ENCODE results near the gene TRIOBP. TPM values are rescaled to one million over a fixed set of nuclear protein-coding genes. Genes with fewer than 3 reads are reported as not detected.
"Not testable (repeated sequence)": the region's sequence is repeated elsewhere in the genome, so short reads cannot be mapped to it uniquely, and the experiment has no call there.

The TRIOBP gene
- total and polyA plus RNA-seq, 7 experiments from 2014 or later: 6.7 to 43.0 (median 22.9) TPM

DNA sequence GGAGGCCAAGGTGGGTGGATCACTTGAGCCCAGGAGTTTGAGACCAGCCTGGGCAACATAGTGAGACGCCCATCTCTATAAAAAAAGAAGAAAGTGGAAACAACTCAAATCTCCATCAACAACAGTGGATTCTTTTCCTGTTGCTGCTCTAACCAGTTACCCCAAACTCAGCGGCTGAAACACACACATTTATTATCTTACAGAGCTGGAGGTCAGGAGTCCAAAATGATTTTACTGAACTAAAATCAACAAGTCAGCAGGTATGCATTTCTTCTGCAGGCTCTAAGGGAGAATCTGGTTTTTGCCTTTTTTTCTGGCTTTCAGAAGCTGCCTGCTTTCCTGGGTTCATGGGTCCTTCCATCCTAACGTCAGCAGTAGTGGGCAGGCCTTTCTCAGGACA lies 99.2 kb downstream of the TRIOBP start:
- Histone ChIP-seq H3K4me1 (ENCODE audit: control insufficient read depth in 2 of 2, insufficient read depth in 2 of 2, low read length in 2 of 2) (no peaks in the 10 kb centered on the region), H3K27ac (ENCODE audit: low read depth, low read length) (no peak overlapping the region), H3K27me3 (ENCODE audit: control insufficient read depth in 2 of 2, insufficient read depth in 2 of 2, low read length in 2 of 2) (no peaks in the 10 kb centered on the region), H3K36me3 (ENCODE audit: control insufficient read depth in 2 of 3, insufficient read depth in 3 of 3, low read length in 3 of 3) (no peaks in the 10 kb centered on the region), H3K9me3 (ENCODE audit: control insufficient read depth in 2 of 3, low read length in 3 of 3) (no peaks in the 10 kb centered on the region), H3K4me3 (ENCODE audit: low read length) (no peak overlapping the region)
- Mint-ChIP-seq H3K36me3 (no peaks in the 10 kb centered on the region), H3K4me1 (peaks cover 0 to 3% (median 0%) of the 10 kb centered on the region in 7 donors), H3K27me3 (peaks cover 0 to 14% (median 3%) of the 10 kb centered on the region in 5 donors), H3K4me3 (no peak overlapping the region), H3K27ac (no peak overlapping the region), H3K9me3 (peaks cover 0 to 2% (median 0%) of the 10 kb centered on the region in 11 donors)
- ChIA-PET CTCF (no interaction called here), POLR2A (no interaction called here)
- ATAC-seq (no peak), DNase-seq (no peak)
- intact Hi-C loops (cut with micrococcal nuclease): no loop called here

DNA sequence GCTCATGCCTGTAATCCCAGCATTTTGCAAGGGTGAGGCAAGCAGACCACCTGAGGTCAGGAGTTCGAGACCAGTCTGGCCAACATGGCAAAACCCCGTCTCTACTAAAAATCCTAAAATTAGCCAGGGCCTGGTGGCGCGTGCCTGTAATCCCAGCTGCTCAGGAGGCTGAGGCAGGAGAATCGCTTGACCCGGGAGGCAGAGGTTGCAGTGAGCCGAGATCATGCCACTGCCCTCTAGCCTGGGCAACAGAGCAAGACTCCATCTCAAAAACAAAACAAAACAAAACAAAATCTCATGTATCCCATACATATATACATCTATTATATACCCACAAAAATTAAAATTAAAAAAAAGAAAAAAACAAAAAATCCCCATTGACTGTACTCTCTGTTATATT lies 100.4 kb downstream of the TRIOBP start:
- POLR2A ChIA-PET; H3K27ac Mint-ChIP-seq; H3K4me3 ChIP-seq (ENCODE audit: low read length); H3K36me3 ChIP-seq (ENCODE audit: control insufficient read depth in 2 of 3, insufficient read depth in 3 of 3, low read length in 3 of 3); H3K9me3 ChIP-seq (ENCODE audit: control insufficient read depth in 2 of 3, low read length in 3 of 3); H3K4me1 ChIP-seq (ENCODE audit: control insufficient read depth in 2 of 2, insufficient read depth in 2 of 2, low read length in 2 of 2); H3K36me3 Mint-ChIP-seq; H3K4me1 Mint-ChIP-seq; CTCF ChIA-PET; H3K27ac ChIP-seq (ENCODE audit: low read depth, low read length); H3K9me3 Mint-ChIP-seq; DNase-seq; H3K4me3 Mint-ChIP-seq; H3K27me3 ChIP-seq (ENCODE audit: control insufficient read depth in 2 of 2, insufficient read depth in 2 of 2, low read length in 2 of 2); intact Hi-C loops (cut with micrococcal nuclease); ATAC-seq: not testable (repeated sequence)
- peaks cover 0 to 19% (median 3%) of the 10 kb centered on the region in 5 donors for H3K27me3 Mint-ChIP-seq

DNA sequence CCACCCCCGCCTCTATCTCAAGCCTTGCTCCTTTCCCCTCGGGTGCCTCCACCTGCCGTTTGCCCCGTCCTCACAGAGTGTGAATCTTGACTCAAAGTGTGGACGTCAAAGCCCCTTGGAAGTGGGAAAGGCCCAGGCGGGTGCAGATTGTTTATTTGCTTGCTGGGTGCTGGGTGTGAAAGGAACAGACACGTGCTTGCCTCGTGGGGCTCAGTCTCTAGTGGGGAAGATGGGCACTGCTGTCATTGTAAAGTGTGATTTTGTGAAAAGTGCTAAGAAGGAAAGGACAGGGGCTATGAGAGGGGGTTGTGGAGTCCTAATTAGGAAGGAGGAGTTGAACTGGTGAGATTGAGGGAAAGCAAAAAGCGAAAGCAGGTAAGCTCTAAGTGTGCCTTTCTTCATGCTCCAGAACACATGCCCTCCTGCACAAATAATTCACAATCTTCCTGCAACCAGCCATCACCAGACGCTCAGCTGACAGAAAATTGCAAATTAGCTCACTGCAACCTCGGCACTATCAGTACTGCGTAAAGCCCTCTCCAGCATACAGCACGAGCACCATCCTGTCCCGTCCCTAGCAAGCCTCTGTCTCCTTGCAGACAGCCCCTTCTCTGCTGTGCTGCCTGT lies 101.1 kb downstream of the TRIOBP start:
- Histone ChIP-seq H3K4me1 (ENCODE audit: control insufficient read depth in 2 of 2, insufficient read depth in 2 of 2, low read length in 2 of 2) (peaks cover 0 to 5% of the 10 kb centered on the region in 2 donors), H3K4me3 (ENCODE audit: low read length) (no peak overlapping the region), H3K9me3 (ENCODE audit: control insufficient read depth in 2 of 3, low read length in 3 of 3) (no peaks in the 10 kb centered on the region), H3K36me3 (ENCODE audit: control insufficient read depth in 2 of 3, insufficient read depth in 3 of 3, low read length in 3 of 3) (no peaks in the 10 kb centered on the region), H3K27ac (ENCODE audit: low read depth, low read length) (no peak overlapping the region), H3K27me3 (ENCODE audit: control insufficient read depth in 2 of 2, insufficient read depth in 2 of 2, low read length in 2 of 2) (peaks cover 0 to 2% of the 10 kb centered on the region in 2 donors)
- ChIA-PET CTCF (no interaction called here), POLR2A (no interaction called here)
- ATAC-seq: no peak
- intact Hi-C loops (cut with micrococcal nuclease): no loop called here
- Mint-ChIP-seq H3K4me1 (peaks cover 0 to 10% (median 8%) of the 10 kb centered on the region in 7 donors), H3K27ac (peak overlapping the region in 1 of 9 donors; percentile 24), H3K4me3 (no peak overlapping the region), H3K36me3 (no peaks in the 10 kb centered on the region), H3K27me3 (peaks cover 0 to 24% (median 7%) of the 10 kb centered on the region in 5 donors), H3K9me3 (peaks cover 0 to 2% (median 0%) of the 10 kb centered on the region in 11 donors)
- DNase-seq: no peak

DNA sequence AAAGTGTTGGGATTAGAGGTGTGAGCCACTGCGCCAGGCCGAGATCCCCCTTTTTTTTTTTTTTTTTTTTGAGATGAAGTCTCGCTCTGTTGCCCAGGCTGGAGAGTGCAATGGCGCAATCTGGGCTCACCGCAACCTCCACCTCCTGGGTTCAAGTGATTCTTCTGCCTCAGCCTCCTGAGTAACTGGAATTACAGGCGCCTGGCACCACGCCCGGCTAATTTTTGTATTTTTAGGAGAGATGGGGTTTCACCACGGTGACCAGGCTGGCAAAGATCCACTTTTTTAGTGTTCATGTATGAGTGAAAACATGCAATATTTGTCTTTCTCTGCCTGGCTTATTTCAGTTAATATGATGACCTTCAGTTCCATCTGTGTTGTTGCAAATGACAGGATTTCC lies 103.1 kb downstream of the TRIOBP start:
- H3K27ac ChIP-seq (ENCODE audit: low read depth, low read length); H3K36me3 Mint-ChIP-seq; CTCF ChIA-PET; H3K9me3 ChIP-seq (ENCODE audit: control insufficient read depth in 2 of 3, low read length in 3 of 3); ATAC-seq; POLR2A ChIA-PET; H3K4me3 ChIP-seq (ENCODE audit: low read length); H3K27me3 ChIP-seq (ENCODE audit: control insufficient read depth in 2 of 2, insufficient read depth in 2 of 2, low read length in 2 of 2); H3K36me3 ChIP-seq (ENCODE audit: control insufficient read depth in 2 of 3, insufficient read depth in 3 of 3, low read length in 3 of 3); DNase-seq; H3K9me3 Mint-ChIP-seq: not testable (repeated sequence)
- peaks cover 0 to 15% of the 10 kb centered on the region in 2 donors for H3K4me1 ChIP-seq (ENCODE audit: control insufficient read depth in 2 of 2, insufficient read depth in 2 of 2, low read length in 2 of 2)
- Mint-ChIP-seq H3K4me1 (peaks cover 0 to 20% (median 18%) of the 10 kb centered on the region in 7 donors), H3K27ac (peak overlapping the region in 1 of 9 donors; percentile 36), H3K4me3 (peak overlapping the region in 1 of 10 donors; percentile 3), H3K27me3 (peaks cover 0 to 35% (median 12%) of the 10 kb centered on the region in 5 donors)
- intact Hi-C loops (cut with micrococcal nuclease): loop anchor here (10.0 kb wide), 3 partner anchors 115 to 385 kb away; partner anchors contain the start of genes NOL12 (in 1 of the 2) and PLA2G6 (in 1 of the 2)

DNA sequence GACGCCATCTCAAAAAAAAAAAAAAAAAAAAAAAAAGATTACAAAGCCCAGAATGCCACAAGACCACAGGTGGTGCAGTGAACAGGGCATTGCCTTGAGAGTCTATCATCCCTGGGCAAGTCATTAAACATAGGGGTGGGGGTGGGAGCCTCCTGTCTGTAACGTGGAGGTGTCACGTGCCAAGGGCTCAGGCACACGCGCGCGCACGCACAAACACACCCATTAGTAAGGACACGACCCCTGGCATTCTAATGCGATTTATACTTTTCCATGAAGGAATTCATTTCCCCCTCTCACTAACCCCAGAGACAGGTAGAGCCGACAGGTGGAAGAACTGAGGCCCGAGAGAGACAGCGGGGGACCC lies 105.1 kb downstream of the TRIOBP start:
- peaks cover 0 to 1% (median 0%) of the 10 kb centered on the region in 11 donors for H3K9me3 Mint-ChIP-seq
- peak overlapping the region in 1 of 9 donors; percentile 58 for H3K27ac Mint-ChIP-seq
- Histone ChIP-seq H3K27me3 (ENCODE audit: control insufficient read depth in 2 of 2, insufficient read depth in 2 of 2, low read length in 2 of 2) (peaks cover 0 to 13% of the 10 kb centered on the region in 2 donors), H3K27ac (ENCODE audit: low read depth, low read length) (no peak overlapping the region), H3K36me3 (ENCODE audit: control insufficient read depth in 2 of 3, insufficient read depth in 3 of 3, low read length in 3 of 3) (no peaks in the 10 kb centered on the region), H3K9me3 (ENCODE audit: control insufficient read depth in 2 of 3, low read length in 3 of 3) (no peaks in the 10 kb centered on the region), H3K4me1 (ENCODE audit: control insufficient read depth in 2 of 2, insufficient read depth in 2 of 2, low read length in 2 of 2) (peaks cover 0 to 32% of the 10 kb centered on the region in 2 donors), H3K4me3 (ENCODE audit: low read length) (peak overlapping the region; percentile 64)
- intact Hi-C loops (cut with micrococcal nuclease): loop anchor here (10.0 kb wide), 3 partner anchors 117 to 383 kb away; partner anchors contain the start of genes NOL12 (in 1 of the 2) and PLA2G6 (in 1 of the 2)
- POLR2A ChIA-PET: interaction anchor here (0.5 to 1.4 kb wide), 2 partner anchors 132 to 596 kb away, joined by 3 to 4 read pairs; no protein-coding TSS in a partner anchor
- peak overlapping the region; percentile 76 to 90 (median 84) for H3K4me3 Mint-ChIP-seq
- DNase-seq (no peak), ATAC-seq (no peak)
- H3K4me1 Mint-ChIP-seq: peaks cover 15 to 37% (median 34%) of the 10 kb centered on the region in 7 donors
- CTCF ChIA-PET: no interaction called here
- peaks cover 0 to 5% (median 0%) of the 10 kb centered on the region in 5 donors for H3K36me3 Mint-ChIP-seq
- peaks cover 4 to 44% (median 24%) of the 10 kb centered on the region in 5 donors for H3K27me3 Mint-ChIP-seq

DNA sequence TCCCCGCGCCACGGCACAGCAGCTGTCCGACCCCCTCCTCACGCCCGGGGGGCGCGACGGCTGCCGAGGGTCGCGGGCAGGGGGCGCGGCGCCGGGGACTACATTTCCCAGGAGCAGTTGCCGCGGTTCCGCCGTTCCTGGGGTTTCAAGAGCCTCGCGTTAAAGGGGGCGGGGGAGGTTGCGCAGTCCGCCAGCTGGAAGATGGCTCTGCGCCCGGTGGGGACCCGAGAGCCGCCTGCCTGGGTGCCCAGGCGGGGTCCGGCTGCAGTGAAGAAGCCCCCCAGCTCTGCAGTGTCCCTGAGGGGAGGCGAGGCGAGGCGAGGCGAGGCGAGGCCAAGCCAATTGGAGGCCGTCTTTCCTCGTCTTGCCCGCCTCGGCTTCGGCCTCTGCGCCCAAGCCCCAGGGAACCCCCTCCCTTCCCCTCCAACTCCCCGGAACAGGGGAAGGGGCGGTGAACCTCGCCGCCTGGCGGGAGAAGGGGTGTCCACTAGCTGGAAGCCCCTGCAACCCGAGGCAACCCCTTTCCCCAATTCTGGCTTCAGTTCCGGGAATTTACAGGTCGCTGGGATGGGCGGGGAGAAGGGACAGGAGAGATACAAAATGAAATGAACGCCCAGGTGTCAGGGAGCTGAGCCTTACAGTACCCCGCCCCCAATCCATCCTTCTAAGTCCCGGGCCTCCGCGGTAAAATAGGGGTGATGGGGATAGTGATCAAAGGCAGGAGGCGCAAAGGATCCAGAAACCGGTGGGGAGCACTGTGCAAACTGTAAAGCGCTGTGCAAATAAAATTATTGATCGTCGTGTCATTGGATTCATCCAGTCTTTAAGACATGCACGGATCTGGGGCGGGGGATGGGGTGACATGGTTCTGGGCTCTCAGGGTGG lies 105.7 kb downstream of the TRIOBP start:
- H3K27me3 ChIP-seq (ENCODE audit: control insufficient read depth in 2 of 2, insufficient read depth in 2 of 2, low read length in 2 of 2): peaks cover 0 to 16% of the 10 kb centered on the region in 2 donors

More for the DNA sequence above, 105.7 kb downstream of the TRIOBP start:
- Histone ChIP-seq H3K4me1 (ENCODE audit: control insufficient read depth in 2 of 2, insufficient read depth in 2 of 2, low read length in 2 of 2) (peaks cover 4 to 32% of the 10 kb centered on the region in 2 donors), H3K9me3 (ENCODE audit: control insufficient read depth in 2 of 3, low read length in 3 of 3) (no peaks in the 10 kb centered on the region), H3K4me3 (ENCODE audit: low read length) (peak overlapping the region; percentile 64), H3K36me3 (ENCODE audit: control insufficient read depth in 2 of 3, insufficient read depth in 3 of 3, low read length in 3 of 3) (no peaks in the 10 kb centered on the region), H3K27ac (ENCODE audit: low read depth, low read length) (peak overlapping the region; percentile 18)
- DNase-seq: peak in 1 of 9 donors; percentile 40
- Mint-ChIP-seq H3K27me3 (peaks cover 4 to 49% (median 24%) of the 10 kb centered on the region in 5 donors), H3K36me3 (peaks cover 0 to 5% (median 0%) of the 10 kb centered on the region in 5 donors), H3K4me3 (peak overlapping the region; percentile 54 to 90 (median 82)), H3K27ac (peak overlapping the region in 6 of 9 donors; percentile 5 to 52 (median 10)), H3K9me3 (peaks cover 0 to 2% (median 0%) of the 10 kb centered on the region in 11 donors), H3K4me1 (peaks cover 15 to 42% (median 39%) of the 10 kb centered on the region in 7 donors)
- intact Hi-C loops (cut with micrococcal nuclease): loop anchor here (10.0 kb wide), 3 partner anchors 118 to 382 kb away; partner anchors contain the start of genes NOL12 (in 1 of the 2) and PLA2G6 (in 1 of the 2)
- CTCF ChIA-PET: no interaction called here
- ATAC-seq: peak; percentile 45
- POLR2A ChIA-PET: interaction anchor here (0.5 to 1.4 kb wide), 2 partner anchors 132 to 595 kb away, joined by 3 to 4 read pairs; no protein-coding TSS in a partner anchor
